NCI-H226 (cell line): ENCODE measurements around the gene C2orf80.
A peak's percentile ranks its signal among the peaks of the same experiment; 100 is the strongest.
"Not testable (repeated sequence)": the region's sequence is repeated elsewhere in the genome, so short reads cannot be mapped to it uniquely, and the experiment has no call there.

Experiments
- DNase-seq: peaks from one replicate; pipeline ENCODE4 v3.0.0-alpha.2; 2015

C2orf80 gene

GRCh38 chr2:208189810-208190503 lies at the start of gene C2orf80:
TSS of gene C2orf80 (minus strand) at chr2:208190030. CDS start at chr2:208186986, 3,044 bp downstream.
- no peak for DNase-seq

GRCh38 chr2:208235860-208236259 lies 46.0 kb upstream of the C2orf80 start:
- no peak for DNase-seq

GRCh38 chr2:208234786-208235185 lies 45.0 kb upstream of the C2orf80 start:
- no peak for DNase-seq

GRCh38 chr2:208228476-208228875 lies 38.6 kb upstream of the C2orf80 start:
- DNase-seq: no peak

GRCh38 chr2:208227581-208228232 lies 37.9 kb upstream of the C2orf80 start:
- DNase-seq: no peak

GRCh38 chr2:208224802-208225201 lies 35.0 kb upstream of the C2orf80 start:
- peak; percentile 36 for DNase-seq

- DNase-seq: peak; percentile 70
These were observed 32.5 kb upstream of the C2orf80 start for GRCh38 chr2:208222351-208222750.

- not testable (repeated sequence) for DNase-seq
These were observed 32.0 kb upstream of the C2orf80 start for GRCh38 chr2:208221873-208222272.

- no peak for DNase-seq
These were observed 21.0 kb upstream of the C2orf80 start for GRCh38 chr2:208210688-208211451.

- DNase-seq: no peak
These were observed 18.7 kb upstream of the C2orf80 start for GRCh38 chr2:208208335-208209085.

GRCh38 chr2:208207769-208208168 lies 17.9 kb upstream of the C2orf80 start:
- no peak for DNase-seq

- DNase-seq: no peak
These were observed 14.3 kb upstream of the C2orf80 start for GRCh38 chr2:208204166-208204565.

GRCh38 chr2:208195531-208195930 lies 5.7 kb upstream of the C2orf80 start:
- DNase-seq: no peak

GRCh38 chr2:208192611-208193236 lies 2.9 kb upstream of the C2orf80 start:
- DNase-seq: no peak

GRCh38 chr2:208189069-208189809 lies 591 bp downstream of the C2orf80 start:
- no peak for DNase-seq

GRCh38 chr2:208186893-208187292 lies 2.9 kb downstream of the C2orf80 start:
- DNase-seq: no peak

GRCh38 chr2:208186465-208186864 lies 3.4 kb downstream of the C2orf80 start:
- DNase-seq: no peak

GRCh38 chr2:208183972-208184705 lies 5.7 kb downstream of the C2orf80 start:
- DNase-seq: no peak

- DNase-seq: no peak
These were observed 6.3 kb downstream of the C2orf80 start for GRCh38 chr2:208183526-208183925.

GRCh38 chr2:208182835-208183234 lies 7.0 kb downstream of the C2orf80 start:
- DNase-seq: no peak

- DNase-seq: no peak
These were observed 10.7 kb downstream of the C2orf80 start for GRCh38 chr2:208179028-208179609.
